Fibroblast of skin of abdomen (primary cell): ENCODE results near the gene GARIN5A.

Experiments
- DNase-seq: peaks from one replicate; pipeline ENCODE4 v3.0.0-alpha.2; 2013

The GARIN5A gene

GRCh38 chr19:50432221-50433028 lies 44.2 kb downstream of the GARIN5A start, which contains the start of gene MYBPC2:
TSS of gene MYBPC2 (plus strand) at chr19:50432892. CDS start at chr19:50432954, 62 bp downstream.
- no peak for DNase-seq

DNA sequence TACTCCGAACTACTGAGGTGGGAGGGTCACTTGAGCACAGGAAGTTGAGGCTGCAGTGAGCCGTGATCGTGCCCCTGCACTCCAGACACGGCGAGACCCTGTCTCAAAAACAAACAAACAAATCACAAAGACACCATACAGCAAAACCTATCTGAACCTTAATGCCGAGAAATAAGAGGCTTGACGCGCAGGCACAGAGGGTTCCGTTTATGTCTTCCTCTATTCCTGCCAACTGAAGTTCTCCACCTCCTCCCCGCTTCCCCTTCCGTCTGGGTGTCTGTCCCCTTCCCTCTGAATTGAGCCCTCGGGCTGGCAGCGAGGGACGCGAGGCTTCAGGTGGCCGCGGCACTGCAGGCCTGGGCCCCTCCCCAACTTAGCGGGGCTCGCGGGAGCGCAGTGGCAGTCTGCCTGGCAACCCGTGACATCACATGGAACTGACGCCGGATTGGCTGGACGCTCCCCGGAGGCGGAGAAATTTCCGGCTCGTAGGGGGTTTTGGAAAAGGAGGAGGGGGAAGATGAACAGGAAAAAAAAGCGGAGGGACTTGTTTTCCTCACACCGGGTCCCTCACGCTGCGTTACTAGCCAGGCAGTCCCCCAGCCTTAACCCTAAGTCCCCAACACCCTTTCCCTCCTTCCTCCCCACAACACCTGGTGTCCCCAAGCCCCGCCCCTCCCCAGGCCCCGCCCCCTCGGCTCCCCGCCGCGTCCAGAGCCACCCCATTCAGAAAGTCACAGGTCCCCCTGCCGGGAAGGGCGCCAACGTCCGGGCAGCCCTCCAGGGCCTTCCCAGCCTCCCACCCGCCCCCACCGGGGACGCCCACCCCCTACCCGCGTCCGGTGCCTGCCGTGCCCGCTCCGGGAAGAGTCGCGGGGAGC lies 45.1 kb downstream of the GARIN5A start:
- peak; percentile 61 for DNase-seq

DNA sequence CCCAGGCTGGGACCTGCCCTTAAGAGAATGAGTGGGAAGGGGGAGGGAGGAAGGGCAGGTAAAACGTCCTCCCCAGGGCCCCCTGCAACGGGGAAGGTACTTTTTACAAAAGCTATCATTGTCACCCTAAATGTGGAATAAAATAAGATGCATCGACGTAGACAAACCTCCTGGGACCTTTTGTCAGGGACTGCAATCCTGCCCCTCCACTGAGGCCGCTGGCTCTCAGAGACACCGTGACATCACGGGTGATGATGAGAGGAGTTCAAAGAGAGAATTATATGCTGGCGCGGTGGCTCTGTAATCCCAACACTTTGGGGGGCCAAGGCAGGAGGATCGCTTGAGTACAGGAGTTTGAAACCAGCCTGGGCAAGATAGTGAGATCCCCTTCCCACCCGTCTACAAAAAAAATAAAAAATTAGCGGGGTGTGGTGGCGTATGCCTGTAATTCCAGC lies 45.7 kb downstream of the GARIN5A start:
- DNase-seq = no peak

GRCh38 chr19:50428772-50429463 lies 47.7 kb downstream of the GARIN5A start:
- DNase-seq = no peak

- DNase-seq = peak; percentile 54
Observed at GRCh38 chr19:50427997-50428425, 48.6 kb downstream of the GARIN5A start.

DNA sequence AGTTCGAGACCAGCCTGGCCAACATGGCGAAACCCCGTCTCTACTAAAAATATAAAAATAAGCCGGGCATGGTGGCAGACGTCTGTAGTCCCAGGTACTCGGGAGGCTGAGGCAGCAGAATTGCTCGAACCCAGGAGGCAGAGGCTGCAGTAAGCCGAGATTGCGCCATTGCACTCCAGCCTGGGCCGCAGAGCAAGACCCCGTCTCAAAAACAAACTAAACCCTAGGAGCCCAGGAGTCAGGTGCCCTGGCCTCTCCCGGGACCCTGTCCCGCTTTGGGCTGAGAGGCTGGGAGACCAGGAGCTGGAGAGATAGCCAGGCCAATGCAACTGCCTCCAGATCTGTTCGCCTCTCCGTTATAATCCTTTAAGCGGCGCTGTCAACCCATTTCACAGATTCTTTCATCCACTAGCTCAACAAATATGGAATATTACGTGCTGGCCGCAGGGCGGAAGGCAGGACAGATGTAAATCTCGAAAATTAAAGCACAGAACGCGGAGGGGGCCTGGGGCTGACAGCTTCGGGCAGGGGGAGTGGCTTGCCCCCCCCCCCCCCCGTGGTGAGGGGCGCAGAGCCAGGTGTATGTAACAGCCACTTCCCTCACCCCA lies 49.2 kb downstream of the GARIN5A start:
- DNase-seq = no peak

DNA sequence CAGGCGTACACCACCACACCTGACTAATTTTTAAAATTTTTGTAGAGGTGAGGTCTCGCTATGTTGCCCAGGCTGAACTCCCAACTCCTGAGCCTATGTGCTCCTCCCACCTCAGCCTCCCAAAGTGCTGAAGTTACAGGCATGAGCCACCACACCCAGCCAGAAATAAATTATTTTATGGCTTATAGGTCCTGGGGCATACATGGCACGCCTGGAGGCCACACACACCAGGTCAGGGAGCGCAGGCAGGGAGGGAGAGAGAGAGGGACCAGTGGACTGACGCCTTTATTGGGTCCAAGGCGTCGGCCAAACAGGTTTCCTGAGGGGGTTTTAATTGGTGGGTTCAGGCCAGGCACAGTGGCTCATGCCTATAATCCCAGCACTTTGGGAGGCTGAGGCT lies 51.1 kb downstream of the GARIN5A start:
- DNase-seq = no peak

DNA sequence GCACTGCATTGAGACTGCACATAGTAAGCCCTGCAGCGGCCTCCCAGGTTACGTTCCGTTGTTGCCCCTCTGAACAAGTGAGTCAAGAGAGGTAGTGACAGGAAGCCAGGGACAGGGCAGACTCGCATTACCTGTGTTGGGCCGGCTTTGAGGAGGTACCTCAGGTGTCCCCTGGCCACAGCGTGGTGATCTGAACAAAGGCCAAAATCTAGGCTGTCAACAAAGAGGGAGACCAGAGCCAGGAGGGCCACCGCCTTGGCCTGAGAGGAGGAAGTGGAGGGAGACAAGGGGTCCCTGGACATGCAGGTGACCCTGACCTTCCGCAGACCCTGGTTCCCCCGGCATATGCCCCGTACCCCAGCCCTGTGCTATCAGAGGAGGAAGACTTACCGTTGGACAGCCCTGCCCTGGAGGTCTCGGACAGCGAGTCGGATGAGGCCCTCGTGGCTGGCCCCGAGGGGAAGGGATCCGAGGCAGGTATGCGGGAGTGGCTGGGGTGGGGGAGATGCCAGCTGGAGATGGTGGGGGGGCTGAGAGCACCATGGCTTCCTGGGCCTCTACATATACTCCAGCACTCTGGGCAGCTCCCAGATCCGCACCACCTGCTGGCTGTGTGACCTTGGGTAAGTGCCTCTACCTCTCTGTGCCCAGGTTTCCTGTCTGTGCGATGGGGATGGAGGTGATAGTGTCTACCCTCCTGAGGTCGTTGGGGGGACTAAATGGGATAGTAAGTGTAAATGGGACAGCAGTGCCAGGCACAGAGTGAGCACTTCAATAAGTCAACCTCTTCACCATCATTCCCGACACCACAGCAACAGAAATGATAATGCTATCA lies 53.2 kb downstream of the GARIN5A start:
- DNase-seq = no peak

DNA sequence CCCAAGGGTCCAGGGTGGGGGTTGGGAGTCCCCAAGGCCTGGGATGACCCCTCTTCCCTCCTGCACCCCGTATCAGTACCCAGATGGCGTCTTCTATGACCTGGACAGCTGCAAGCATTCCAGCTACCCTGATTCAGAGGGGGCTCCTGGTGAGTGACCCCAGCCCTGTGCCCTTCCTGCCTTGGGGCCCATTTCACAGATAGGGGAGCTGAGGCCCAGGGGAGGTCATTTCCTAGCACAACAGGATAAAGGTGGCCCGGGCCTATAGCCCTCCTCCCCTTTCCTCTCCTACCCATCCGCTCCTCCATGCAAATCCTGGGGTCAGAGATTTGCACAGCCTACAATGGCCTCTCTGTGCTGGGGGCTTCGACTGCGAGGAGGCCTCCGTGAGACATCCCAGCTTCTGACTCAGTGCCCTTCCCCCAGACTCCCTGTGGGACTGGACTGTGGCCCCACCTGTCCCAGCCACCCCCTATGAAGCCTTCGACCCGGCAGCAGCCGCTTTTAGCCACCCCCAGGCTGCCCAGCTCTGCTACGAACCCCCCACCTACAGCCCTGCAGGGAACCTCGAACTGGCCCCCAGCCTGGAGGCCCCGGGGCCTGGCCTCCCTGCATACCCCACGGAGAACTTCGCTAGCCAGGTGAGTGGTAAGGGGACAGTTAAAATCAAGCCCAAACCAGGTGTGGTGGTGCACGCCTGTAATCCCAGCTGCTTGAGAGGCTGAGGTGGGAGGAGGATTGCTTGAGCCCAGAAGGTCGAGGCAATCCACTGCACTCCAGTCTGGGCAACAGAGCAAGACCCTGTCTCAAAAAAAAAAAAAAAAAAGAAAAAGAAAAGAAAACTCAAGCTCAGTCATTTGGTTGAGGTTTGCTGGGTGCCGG lies 54.0 kb downstream of the GARIN5A start:
- DNase-seq = no peak

DNA sequence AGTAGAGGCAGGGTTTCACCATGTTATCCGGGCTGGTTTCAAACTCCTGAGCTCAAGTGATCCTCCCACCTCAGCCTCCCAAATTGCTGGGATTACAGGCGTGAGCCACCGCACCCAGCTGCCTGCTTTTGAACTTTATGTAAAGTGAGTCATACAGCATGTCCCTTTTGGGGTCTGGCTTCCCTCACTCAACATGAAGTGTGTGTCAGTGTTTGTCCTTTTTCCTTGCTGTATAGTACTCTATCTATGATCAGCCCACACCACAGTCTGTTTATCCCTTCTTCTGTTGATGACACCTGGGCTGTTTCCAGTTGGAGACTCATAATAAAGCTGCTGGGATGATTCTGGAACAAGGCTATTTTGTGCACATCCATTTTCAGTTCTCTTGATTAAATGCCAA lies 55.8 kb downstream of the GARIN5A start:
- DNase-seq = no peak

GRCh38 chr19:50420127-50420526 lies 56.5 kb downstream of the GARIN5A start:
- DNase-seq = no peak

DNA sequence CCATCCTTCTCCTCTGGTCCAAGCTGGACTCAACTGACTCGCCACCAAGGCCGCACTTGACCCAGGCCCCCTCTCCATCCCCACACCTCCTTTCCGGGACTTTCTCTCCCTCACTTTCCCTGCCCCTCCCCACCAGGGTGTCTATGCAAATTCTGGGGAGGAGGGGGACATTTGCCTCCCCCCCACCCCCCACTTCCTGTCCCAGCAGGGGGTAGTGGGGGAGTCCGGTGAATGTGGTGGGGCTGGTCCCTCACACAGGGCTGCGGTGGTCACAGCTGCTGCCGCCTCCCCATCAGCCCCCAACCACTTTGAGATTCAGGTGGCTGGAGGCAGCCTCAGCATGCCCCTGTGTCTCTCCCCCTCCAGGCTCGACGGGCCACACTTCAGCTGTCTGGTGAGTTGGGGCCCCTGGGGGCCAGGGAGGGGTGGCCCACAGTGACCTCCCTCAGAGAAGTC lies 57.0 kb downstream of the GARIN5A start:
- DNase-seq = no peak

DNA sequence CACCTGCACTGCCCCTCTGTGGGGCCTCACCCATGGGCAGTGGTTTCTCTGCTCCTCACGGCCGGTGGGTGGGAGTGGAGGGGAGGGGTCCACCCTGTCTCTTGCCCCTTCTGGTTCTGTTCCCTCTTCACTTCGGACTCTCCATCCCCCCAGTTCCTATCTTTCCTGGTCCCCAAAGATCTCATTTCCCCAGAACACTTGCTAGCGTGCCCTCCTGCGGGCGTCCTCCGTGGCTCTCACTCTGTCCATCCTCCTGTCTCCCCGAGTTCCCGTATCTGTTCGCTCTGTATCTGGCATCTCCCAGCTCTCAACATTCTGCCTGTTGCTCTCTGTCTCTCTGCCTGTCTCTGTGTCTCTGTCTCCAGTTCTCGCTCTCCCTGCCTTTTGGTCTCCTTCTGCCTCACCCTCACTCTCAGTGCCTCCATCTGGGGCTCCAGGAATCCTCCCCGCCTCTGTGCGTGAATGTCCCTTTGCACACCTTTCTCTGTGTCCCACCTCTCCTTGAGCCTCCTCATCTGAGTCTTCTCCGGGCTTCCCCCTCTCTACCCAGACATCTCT lies 57.5 kb downstream of the GARIN5A start:
- DNase-seq = no peak

- DNase-seq = no peak
Observed at GRCh38 chr19:50418176-50419021, 58.2 kb downstream of the GARIN5A start, which contains the start of gene SPIB. TSS of gene SPIB (plus strand) at chr19:50418938. CDS start at chr19:50418963, 25 bp downstream.

DNA sequence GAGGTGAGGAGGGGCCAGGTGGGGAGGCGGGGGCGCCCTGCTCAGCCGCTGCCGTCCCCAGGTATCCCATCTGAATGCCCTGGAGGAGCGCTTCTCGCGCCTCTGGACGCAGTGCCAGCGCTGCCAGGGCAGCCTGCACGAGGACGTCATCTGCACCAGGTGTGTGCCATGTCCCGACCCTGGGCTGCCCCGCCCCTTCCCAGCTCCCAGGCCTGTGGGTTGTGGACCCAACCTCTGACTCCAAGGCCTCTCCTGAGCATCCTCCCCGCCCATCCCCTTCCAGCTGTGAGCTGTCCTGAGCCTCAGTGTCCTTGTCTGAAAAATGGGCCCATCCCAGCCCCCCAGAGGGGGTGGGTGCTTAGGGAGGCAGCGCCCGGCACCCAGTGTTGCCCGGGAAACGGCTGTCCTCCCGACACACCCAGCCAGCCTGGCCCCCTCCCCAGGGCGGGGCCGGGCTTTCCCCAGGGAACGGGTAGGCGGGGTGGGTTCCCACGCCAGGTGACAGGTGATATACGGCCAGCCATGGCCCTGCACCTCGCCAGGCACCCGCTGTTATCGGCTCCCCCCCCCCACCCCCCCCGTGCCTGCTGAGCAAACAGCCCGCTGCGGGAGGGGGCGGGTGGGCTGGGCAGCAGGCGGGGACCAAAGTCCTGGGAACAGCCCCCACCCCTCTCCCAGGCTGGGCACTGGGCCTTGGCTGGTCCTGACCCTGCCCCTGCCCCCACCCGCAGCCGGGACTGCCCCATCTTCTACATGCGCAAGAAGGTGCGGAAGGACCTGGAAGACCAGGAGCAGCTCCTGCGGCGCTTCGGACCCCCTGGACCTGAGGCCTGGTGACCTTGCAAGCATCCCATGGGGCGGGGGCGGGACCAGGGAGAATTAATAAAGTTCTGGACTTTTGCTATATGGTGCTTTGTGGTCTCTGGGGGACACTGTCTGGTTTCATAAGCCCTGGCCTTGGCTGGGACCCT lies 59.3 kb downstream of the GARIN5A start:
- no peak for DNase-seq
